ENCODE measurements around the gene SSC4D.

Gene SSC4D

DNA sequence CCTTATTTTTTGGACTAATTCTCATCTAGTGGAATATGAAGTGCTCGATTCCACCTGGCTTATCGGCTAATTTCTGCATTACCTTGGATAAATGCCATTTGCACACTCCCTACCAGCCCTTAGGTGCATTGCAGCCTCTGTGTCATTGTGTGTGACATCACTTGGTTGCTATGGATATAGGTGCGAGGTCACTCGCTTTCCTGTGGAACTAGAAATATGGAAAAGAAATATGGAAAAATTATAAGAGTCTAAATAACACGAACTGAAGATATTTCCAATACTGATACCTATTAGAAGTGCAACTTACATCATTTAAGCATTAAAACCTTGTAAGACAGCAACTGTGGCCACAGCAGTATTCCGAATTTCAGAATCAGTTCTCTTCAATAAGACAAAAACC lies 52.7 kb downstream of the SSC4D start:
- no peak overlapping the region for H3K27ac ChIP-seq
- TF ChIP-seq ZFX (IDR thresholded peaks at IDR 0.05): no peak
- TF ChIP-seq, protein P1, sequence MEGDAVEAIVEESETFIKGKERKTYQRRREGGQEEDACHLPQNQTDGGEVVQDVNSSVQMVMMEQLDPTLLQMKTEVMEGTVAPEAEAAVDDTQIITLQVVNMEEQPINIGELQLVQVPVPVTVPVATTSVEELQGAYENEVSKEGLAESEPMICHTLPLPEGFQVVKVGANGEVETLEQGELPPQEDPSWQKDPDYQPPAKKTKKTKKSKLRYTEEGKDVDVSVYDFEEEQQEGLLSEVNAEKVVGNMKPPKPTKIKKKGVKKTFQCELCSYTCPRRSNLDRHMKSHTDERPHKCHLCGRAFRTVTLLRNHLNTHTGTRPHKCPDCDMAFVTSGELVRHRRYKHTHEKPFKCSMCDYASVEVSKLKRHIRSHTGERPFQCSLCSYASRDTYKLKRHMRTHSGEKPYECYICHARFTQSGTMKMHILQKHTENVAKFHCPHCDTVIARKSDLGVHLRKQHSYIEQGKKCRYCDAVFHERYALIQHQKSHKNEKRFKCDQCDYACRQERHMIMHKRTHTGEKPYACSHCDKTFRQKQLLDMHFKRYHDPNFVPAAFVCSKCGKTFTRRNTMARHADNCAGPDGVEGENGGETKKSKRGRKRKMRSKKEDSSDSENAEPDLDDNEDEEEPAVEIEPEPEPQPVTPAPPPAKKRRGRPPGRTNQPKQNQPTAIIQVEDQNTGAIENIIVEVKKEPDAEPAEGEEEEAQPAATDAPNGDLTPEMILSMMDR (conservative IDR thresholded peaks at IDR 0.05): no peak

DNA sequence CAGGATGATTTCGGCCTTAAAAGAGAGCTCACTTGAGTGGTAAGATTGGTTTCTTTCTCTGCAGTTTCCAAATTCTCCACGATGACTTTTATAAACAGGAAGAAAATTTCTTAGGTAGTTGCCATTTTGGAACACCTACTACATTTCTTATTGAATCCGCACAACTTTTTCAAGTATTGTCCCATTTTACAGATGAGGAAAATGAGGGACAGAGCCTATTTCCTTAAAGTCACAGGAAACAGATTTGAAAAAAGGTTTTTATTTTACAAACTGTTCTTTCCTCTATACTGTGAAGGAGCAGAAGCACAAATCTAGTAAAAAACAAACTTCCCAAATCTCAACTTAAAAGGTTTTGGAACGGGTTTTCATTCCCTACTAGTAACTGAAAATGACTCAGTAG lies 53.4 kb downstream of the SSC4D start:
- H3K27ac ChIP-seq: no peak overlapping the region
- no peak for TF ChIP-seq ZFX (IDR thresholded peaks at IDR 0.05)
- TF ChIP-seq, protein P1 (conservative IDR thresholded peaks at IDR 0.05): no peak

DNA sequence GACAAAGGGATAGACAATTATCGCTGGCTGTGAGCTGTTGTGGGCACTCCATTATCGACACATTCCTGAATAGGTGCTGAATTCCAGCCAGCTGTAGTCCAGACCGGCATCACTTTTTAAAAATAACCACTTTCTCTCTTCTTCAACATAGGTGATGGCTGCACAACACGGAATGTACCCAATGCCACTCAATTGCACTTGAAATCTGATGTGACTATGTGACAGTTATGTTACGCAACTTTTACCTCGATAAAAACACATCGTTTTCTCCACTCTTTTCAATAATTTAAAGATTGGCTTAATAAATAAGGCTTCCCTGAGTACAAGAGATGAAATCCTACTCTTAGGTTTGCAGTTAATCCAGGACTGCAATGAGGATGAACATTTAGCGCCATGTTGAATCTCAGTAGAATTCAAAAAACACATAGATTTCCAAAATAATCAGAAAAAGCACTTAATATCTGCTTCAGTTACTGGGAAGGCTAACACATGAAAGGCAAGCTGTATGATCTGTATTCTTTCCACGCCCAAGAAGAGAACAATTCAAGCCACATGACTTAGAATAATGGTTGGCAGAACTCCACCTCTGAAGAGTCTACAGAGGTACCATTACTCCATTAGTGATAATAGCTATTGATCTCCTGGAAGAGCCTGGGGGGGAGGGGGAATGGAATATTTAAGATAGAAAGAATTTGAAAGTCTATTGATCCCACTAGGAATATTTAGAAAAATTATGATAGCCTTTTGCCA lies 54.3 kb downstream of the SSC4D start:
- TF ChIP-seq, protein P1 (conservative IDR thresholded peaks at IDR 0.05): no peak
- TF ChIP-seq ZFX (IDR thresholded peaks at IDR 0.05): no peak
- no peak overlapping the region for H3K27ac ChIP-seq

DNA sequence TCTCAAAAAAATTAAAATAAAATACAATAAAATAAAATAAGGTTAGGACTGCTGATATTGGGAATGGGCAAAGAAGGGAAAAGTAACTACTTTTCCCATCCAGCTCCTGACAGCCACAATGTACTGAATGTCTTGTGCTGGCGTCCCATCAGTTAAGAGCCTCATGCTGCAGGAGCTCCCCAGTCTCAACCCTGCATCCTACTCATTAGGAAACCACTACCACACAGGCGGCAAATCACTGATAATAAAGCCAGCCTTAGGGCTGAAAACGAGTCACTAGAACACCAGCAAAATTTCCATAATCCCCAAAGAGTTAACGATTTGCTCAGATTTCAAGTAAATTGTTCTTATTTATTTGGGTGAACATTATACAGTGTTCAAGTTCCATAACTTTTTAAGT lies 55.0 kb downstream of the SSC4D start:
- no peak overlapping the region for H3K27ac ChIP-seq
- TF ChIP-seq, protein P1 (conservative IDR thresholded peaks at IDR 0.05): no peak
- TF ChIP-seq ZFX (IDR thresholded peaks at IDR 0.05): no peak

DNA sequence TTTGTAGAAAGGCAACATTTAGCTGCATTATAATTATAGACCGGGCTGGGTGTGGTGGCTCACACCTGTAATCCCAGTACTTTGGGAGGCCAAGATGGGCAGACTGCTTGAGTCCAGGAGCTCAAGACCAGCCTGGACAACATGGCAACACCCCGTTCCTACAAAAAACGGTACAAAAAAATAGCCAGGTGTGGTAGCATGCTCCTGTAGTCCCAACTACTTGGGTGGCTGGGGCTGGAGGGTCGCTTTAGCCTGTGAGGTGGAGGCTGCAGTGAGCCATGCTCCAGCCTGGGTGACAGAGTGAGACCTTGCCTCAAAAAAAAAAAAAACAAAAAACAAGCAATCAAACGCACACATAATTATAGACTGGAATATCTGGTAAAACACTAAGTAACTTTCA lies 55.8 kb downstream of the SSC4D start:
- TF ChIP-seq ZFX (IDR thresholded peaks at IDR 0.05): no peak
- TF ChIP-seq, protein P1 (conservative IDR thresholded peaks at IDR 0.05): no peak
- H3K27ac ChIP-seq: no peak overlapping the region

DNA sequence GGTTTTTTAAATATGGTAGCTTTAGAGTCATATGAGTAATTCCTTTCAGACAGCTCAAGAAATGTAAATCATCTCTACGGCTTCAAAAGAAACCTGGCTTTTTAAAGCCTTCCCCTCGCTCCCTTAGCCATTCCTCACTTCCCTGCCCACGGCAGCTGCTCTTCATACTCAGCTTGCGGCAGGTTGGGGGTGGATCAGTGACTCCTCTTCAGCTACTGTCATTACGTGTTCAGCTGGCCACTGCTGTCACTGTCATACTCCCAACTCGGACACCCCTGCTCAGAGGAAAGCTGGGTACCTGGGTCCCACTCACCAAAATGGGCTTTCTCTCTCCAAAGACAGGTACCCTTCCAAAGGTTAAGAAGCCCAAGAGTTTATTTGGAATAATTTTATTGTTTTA lies 57.3 kb downstream of the SSC4D start:
- H3K27ac ChIP-seq: no peak overlapping the region
- TF ChIP-seq, protein P1 (conservative IDR thresholded peaks at IDR 0.05): no peak
- no peak for TF ChIP-seq ZFX (IDR thresholded peaks at IDR 0.05)

DNA sequence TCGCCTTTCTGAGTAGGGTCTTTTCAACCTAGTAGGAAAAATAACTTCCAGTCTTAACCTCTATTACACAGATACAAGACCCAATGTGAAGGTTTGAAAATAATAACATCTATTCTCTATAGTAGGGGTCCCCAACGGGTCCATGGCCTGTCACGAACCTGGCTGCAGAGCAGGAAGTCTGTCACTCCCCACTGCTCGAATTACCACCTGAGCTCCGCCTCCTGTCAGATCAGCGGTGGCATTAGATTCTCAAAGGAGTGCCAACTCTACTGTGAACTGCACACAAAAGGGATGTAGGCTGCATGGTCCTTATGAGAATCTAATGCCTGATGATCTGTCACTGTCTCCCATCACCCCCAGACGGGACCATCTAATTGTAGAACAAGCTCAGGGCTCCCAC lies 58.1 kb downstream of the SSC4D start:
- no peak for TF ChIP-seq ZFX (IDR thresholded peaks at IDR 0.05)
- TF ChIP-seq, protein P1 (conservative IDR thresholded peaks at IDR 0.05): no peak
- no peak overlapping the region for H3K27ac ChIP-seq
